HG03135 (cell line): ENCODE data around the gene GDAP2.

Experiments used
- ATAC-seq: cut with Tn5 transposase; IDR thresholded peaks from one replicate; pipeline ENCODE4 v1.9.1; 2021; ENCODE audit warnings: mild to moderate bottlenecking, moderate library complexity; ENCODE audit not compliant: unreplicated experiment

The GDAP2 gene

GRCh38 chr1:117843791-117844190 lies 85.6 kb downstream of the GDAP2 start:
- ATAC-seq = no peak

GRCh38 chr1:117842408-117843170 lies 86.8 kb downstream of the GDAP2 start:
- ATAC-seq = no peak

- no peak for ATAC-seq
Measured at GRCh38 chr1:117841117-117841650, 88.2 kb downstream of the GDAP2 start.

GRCh38 chr1:117838911-117839310 lies 90.5 kb downstream of the GDAP2 start:
- ATAC-seq = no peak

GRCh38 chr1:117836069-117836468 lies 93.4 kb downstream of the GDAP2 start:
- no peak for ATAC-seq

GRCh38 chr1:117834416-117834815 lies 95.0 kb downstream of the GDAP2 start:
- ATAC-seq = no peak

GRCh38 chr1:117832453-117832852 lies 97.0 kb downstream of the GDAP2 start:
- ATAC-seq = no peak

- no peak for ATAC-seq
Measured at GRCh38 chr1:117830222-117830621, 99.2 kb downstream of the GDAP2 start.

GRCh38 chr1:117828201-117828600 lies 101.2 kb downstream of the GDAP2 start:
- no peak for ATAC-seq

GRCh38 chr1:117826540-117827078 lies 102.8 kb downstream of the GDAP2 start:
- no peak for ATAC-seq

- no peak for ATAC-seq
Measured at GRCh38 chr1:117826119-117826518, 103.3 kb downstream of the GDAP2 start.

- no peak for ATAC-seq
Measured at GRCh38 chr1:117825414-117825813, 104.0 kb downstream of the GDAP2 start.

GRCh38 chr1:117824616-117825015 lies 104.8 kb downstream of the GDAP2 start:
- no peak for ATAC-seq

- ATAC-seq = no peak
Measured at GRCh38 chr1:117821774-117822482, 107.5 kb downstream of the GDAP2 start.

- no peak for ATAC-seq
Measured at GRCh38 chr1:117821382-117821755, 108.1 kb downstream of the GDAP2 start.

GRCh38 chr1:117820694-117821381 lies 108.6 kb downstream of the GDAP2 start:
- ATAC-seq = no peak

GRCh38 chr1:117820096-117820495 lies 109.3 kb downstream of the GDAP2 start:
- ATAC-seq = no peak

GRCh38 chr1:117819301-117819700 lies 110.1 kb downstream of the GDAP2 start:
- no peak for ATAC-seq

GRCh38 chr1:117818456-117818855 lies 111.0 kb downstream of the GDAP2 start:
- ATAC-seq = no peak

GRCh38 chr1:117817629-117818028 lies 111.8 kb downstream of the GDAP2 start:
- ATAC-seq = no peak

- ATAC-seq = no peak
Measured at GRCh38 chr1:117815926-117816325, 113.5 kb downstream of the GDAP2 start.
